B cell (primary cell): ENCODE measurements around the gene ASTN2. TPM values are rescaled to one million over a fixed set of nuclear protein-coding genes. Genes with fewer than 3 reads are reported as not detected.

Experiments
- ATAC-seq: fragments of 200-7000 bp; cut with Tn5 transposase; one replicate; pipeline ENCODE4 v1.10.0; 2021; ENCODE audit warnings: low read depth, mild to moderate bottlenecking, moderate number of reproducible peaks, moderate library complexity
- CTCF ChIA-PET: fragments of 350-600 bp; sonication (Branson Sonifier 250); formaldehyde crosslinking; loops from one replicate; lab custom pipeline; 2021; ENCODE audit warnings: antibody characterized with exemption, inconsistent platforms; lab: Charles Lee
- POLR2A ChIA-PET: fragments of 350-600 bp; sonication (Branson Sonifier 250); formaldehyde crosslinking; loops from one replicate; lab custom pipeline; 2021; ENCODE audit warnings: antibody characterized with exemption; lab: Charles Lee
- DNase-seq: peaks from one replicate; pipeline ENCODE4 v3.0.0; 2013
- H2AFZ ChIP-seq: 2 replicates; pipeline ENCODE4 v1.6.1; 2012; ENCODE audit warnings: mild to moderate bottlenecking, low read depth, low read length; ENCODE audit not compliant: insufficient read depth, poor library complexity, severe bottlenecking
- H3K27ac ChIP-seq, 2 donors: 1 replicate in 1 of 2; 2 replicates in 1 of 2; pipeline ENCODE4 v1.5.1; 2012 to 2013; ENCODE audit warnings: low read length in 2 of 2, mild to moderate bottlenecking in 2 of 2, moderate library complexity in 1 of 2
- H3K27me3 ChIP-seq, 4 experiments: fragments of 200-600 bp in 1 of 4; sonication (generic) in 1 of 4; replicated peaks in 1 of 4; 1 replicate in 2 of 4; 2 replicates in 2 of 4; pipeline versions ENCODE4 v1.6.1 to v1.7.0; 2013 to 2016; ENCODE audit warnings: low read length in 3 of 4, mild to moderate bottlenecking in 2 of 4, mixed read lengths in 1 of 4, moderate library complexity in 1 of 4; ENCODE audit not compliant: insufficient read depth in 4 of 4, control insufficient read depth in 3 of 4; ENCODE audit errors: control extremely low read depth in 1 of 4
- H3K36me3 ChIP-seq, 2 experiments: replicated peaks in 1 of 2; 1 replicate in 1 of 2; 2 replicates in 1 of 2; pipeline versions ENCODE4 v1.6.1 to v1.7.1; 2013; ENCODE audit warnings: low read length in 1 of 2; ENCODE audit not compliant: insufficient read depth in 2 of 2, control insufficient read depth in 1 of 2; ENCODE audit errors: control extremely low read depth in 1 of 2, extremely low read depth in 1 of 2
- H3K4me1 ChIP-seq, 2 donors: fragments of 200-600 bp in 1 of 2; sonication (generic) in 1 of 2; 1 replicate in 1 of 2; 2 replicates in 1 of 2; pipeline versions ENCODE4 v1.5.1 to v1.6.1; 2013 to 2017; ENCODE audit warnings: low read length in 2 of 2; ENCODE audit not compliant: control insufficient read depth in 2 of 2, insufficient read depth in 2 of 2
- H3K4me2 ChIP-seq: replicated peaks from 2 replicates; pipeline ENCODE3; 2012; ENCODE audit warnings: mild to moderate bottlenecking, low read depth, low read length; ENCODE audit not compliant: poor library complexity, severe bottlenecking
- H3K4me3 ChIP-seq, 5 experiments: fragments of 200-600 bp in 1 of 5; sonication (generic) in 1 of 5; 1 replicate in 3 of 5; 2 replicates in 2 of 5; pipeline versions ENCODE4 v1.5.1 to v1.7.0; 2011 to 2016; ENCODE audit warnings: low read length in 4 of 5, mild to moderate bottlenecking in 4 of 5, low read depth in 2 of 5, control low read depth in 1 of 5, moderate library complexity in 1 of 5; ENCODE audit not compliant: insufficient read depth in 1 of 5; ENCODE audit errors: control extremely low read depth in 1 of 5, extremely low read depth in 1 of 5
- H3K79me2 ChIP-seq: fragments of 200-600 bp; sonication (generic); one replicate; pipeline ENCODE4 v1.6.0; 2016; ENCODE audit warnings: low read length; ENCODE audit not compliant: control insufficient read depth, insufficient read depth
- H3K9ac ChIP-seq: fragments of 200-600 bp; sonication (generic); 2 replicates; pipeline ENCODE4 v1.6.1; 2017; ENCODE audit warnings: mild to moderate bottlenecking, low read length, moderate library complexity
- H3K9me3 ChIP-seq, 3 donors: one replicate each; pipeline versions ENCODE4 v1.6.1 to v1.7.1; 2013; ENCODE audit warnings: low read length in 2 of 3; ENCODE audit not compliant: control insufficient read depth in 2 of 3, insufficient read depth in 1 of 3; ENCODE audit errors: control extremely low read depth in 1 of 3
- H4K20me1 ChIP-seq: 2 replicates; pipeline ENCODE4 v1.6.0; 2012; ENCODE audit warnings: mild to moderate bottlenecking, low read length; ENCODE audit not compliant: insufficient read depth, control insufficient read depth, poor library complexity, severe bottlenecking
- H3K27ac Mint-ChIP-seq: one replicate; pipeline ENCODE4 v1.8.0; 2021; ENCODE audit warnings: mixed read lengths
- H3K27me3 Mint-ChIP-seq: one replicate; pipeline ENCODE4 v1.8.0; 2021; ENCODE audit warnings: mixed read lengths
- H3K4me1 Mint-ChIP-seq: one replicate; pipeline ENCODE4 v1.8.0; 2021; ENCODE audit warnings: mixed read lengths
- H3K4me3 Mint-ChIP-seq: one replicate; pipeline ENCODE4 v1.8.0; 2021; ENCODE audit warnings: mixed read lengths
- H3K9me3 Mint-ChIP-seq: one replicate; pipeline ENCODE4 v1.8.0; 2022; ENCODE audit warnings: mixed read lengths; ENCODE audit not compliant: insufficient read depth
- CTCF ChIP-seq: fragments of 200-600 bp; IDR thresholded peaks from one replicate; pipeline ENCODE4 v1.8.0; 2022; ENCODE audit warnings: antibody characterized with exemption, mild to moderate bottlenecking
- EZH2 ChIP-seq: IDR thresholded peaks from 2 replicates; pipeline ENCODE4 v1.6.1; 2012; ENCODE audit warnings: borderline replicate concordance, low read depth, mild to moderate bottlenecking, moderate library complexity, low read length; ENCODE audit not compliant: insufficient read depth, poor library complexity, severe bottlenecking
- WGBS: methylation state at CpG from one replicate; pipeline ENCODE4 v1.1.5; 2013; ENCODE audit warnings: missing lambda C conversion rate; ENCODE audit not compliant: insufficient coverage; 5-methylcytosine and 5-hydroxymethylcytosine counted together
- intact Hi-C: fragments of 100-400 bp; cut with micrococcal nuclease; formaldehyde crosslinking; loops from one replicate; pipeline ENCODE4 v1.10.0; 2022
- polyA plus RNA-seq: library from polyadenylated mRNA; depleted of rRNA; stranded (reverse); fragments of >200 nt; gene quantifications from 2 replicates; pipeline ENCODE4 v1.2.3, GENCODE V29; 2012
- total RNA-seq, 2 donors: library from RNA; stranded (reverse); fragments of 120-200 nt in 1 of 2; gene quantifications; 1 replicate in 1 of 2; 2 replicates in 1 of 2; pipeline versions ENCODE4 v1.2.3 to v1.2.4, GENCODE V29; 2013 to 2022

Gene ASTN2
- total and polyA plus RNA-seq, 2 donors (not counting 1 experiment from before 2014, with no cell fraction given) = 1.2 to 3.6 TPM

GRCh38 chr9:116391306-116391900 is 1023.5 kb downstream of the ASTN2 start:
- CTCF ChIA-PET = no interaction called here
- H3K4me3 Mint-ChIP-seq = no peak overlapping the region
- DNase-seq = no peak
- TF ChIP-seq EZH2 (no peak), CTCF (no peak)
- Histone ChIP-seq H3K27ac (no peak overlapping the region), H3K4me3 (no peak overlapping the region), H2AFZ (no peak overlapping the region), H4K20me1 (no peaks in the 10 kb centered on the region), H3K27me3 (no peaks in the 10 kb centered on the region), H3K4me2 (no peak overlapping the region), H3K4me1 (no peaks in the 10 kb centered on the region), H3K9me3 (no peaks in the 10 kb centered on the region), H3K79me2 (no peaks in the 10 kb centered on the region), H3K9ac (no peak overlapping the region), H3K36me3 (no peaks in the 10 kb centered on the region)
- no peaks in the 10 kb centered on the region for H3K9me3 Mint-ChIP-seq
- H3K27ac Mint-ChIP-seq = no peak overlapping the region
- WGBS = 96% methylated on average over 3 of the region's 4 CpGs
- intact Hi-C loops = no loop called here
- POLR2A ChIA-PET = no interaction called here
- no peak for ATAC-seq
- no peaks in the 10 kb centered on the region for H3K27me3 Mint-ChIP-seq
- no peaks in the 10 kb centered on the region for H3K4me1 Mint-ChIP-seq

DNA sequence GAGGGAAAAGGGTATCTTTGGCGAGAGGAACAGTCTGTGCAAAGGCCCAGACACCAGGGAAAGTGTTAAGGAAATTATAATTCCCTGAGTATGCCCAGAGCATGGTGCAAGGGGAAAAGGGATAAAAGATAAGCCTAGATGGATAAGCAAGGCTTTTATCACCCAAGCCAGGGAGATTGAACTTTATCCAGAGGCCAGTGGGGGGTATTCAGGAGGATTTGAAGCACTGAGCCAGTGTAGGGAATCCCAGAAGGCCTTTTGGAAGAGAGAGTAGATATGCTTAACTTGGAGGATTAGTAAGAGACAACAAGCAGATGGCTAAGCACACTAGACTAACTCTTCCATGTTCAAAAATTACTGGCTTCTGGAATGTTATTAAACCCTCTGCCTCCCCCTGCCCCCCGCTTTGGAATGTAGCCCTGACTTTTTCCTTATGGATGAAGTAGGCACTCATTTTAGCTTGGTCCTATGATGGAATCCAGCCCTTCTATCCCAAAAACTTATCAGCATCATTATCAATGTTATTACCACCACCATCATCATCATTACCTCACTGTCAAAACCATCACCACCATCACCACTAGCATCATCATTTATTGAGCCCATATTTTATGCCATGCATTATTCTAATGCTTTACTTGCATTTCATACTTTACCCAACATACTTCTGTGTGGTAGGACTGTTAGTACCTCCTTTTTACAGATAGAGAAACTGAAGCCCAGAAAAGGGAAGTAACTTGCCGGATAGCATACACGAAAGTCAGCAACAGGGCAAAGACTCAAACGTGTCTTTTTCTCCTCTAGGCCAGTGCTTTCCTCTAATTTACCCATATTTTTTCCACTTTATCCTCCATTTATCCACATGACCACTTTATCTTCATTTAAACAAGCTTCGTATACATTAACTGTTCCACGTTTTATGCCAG is 1024.3 kb downstream of the ASTN2 start:
- H3K36me3 ChIP-seq = no peaks in the 10 kb centered on the region
- Mint-ChIP-seq H3K4me1 (no peaks in the 10 kb centered on the region), H3K27ac (no peak overlapping the region), H3K4me3 (no peak overlapping the region), H3K27me3 (no peaks in the 10 kb centered on the region), H3K9me3 (no peaks in the 10 kb centered on the region)
- POLR2A ChIA-PET = no interaction called here
- TF ChIP-seq CTCF (no peak), EZH2 (no peak)
- H3K79me2 ChIP-seq = no peaks in the 10 kb centered on the region
- H3K4me1 ChIP-seq = no peaks in the 10 kb centered on the region
- intact Hi-C loops = no loop called here
- no peak overlapping the region for H3K27ac ChIP-seq
- no peak overlapping the region for H3K4me3 ChIP-seq
- H2AFZ ChIP-seq = no peak overlapping the region
- no peak overlapping the region for H3K4me2 ChIP-seq
- CTCF ChIA-PET = no interaction called here
- DNase-seq = no peak
- H3K27me3 ChIP-seq = no peaks in the 10 kb centered on the region
- H3K9me3 ChIP-seq = no peaks in the 10 kb centered on the region
- no peak for ATAC-seq
- no peak overlapping the region for H3K9ac ChIP-seq
- H4K20me1 ChIP-seq = no peaks in the 10 kb centered on the region
- WGBS = 36% methylated on average over 7 of the region's 7 CpGs
